Astrocyte (in vitro differentiated cells and primary cell): ENCODE results near the gene CSGALNACT2.

Source experiments
- CTCF ChIP-seq: IDR thresholded peaks from 2 replicates; pipeline ENCODE4 v1.5.1; 2011; ENCODE audit warnings: low read depth, mild to moderate bottlenecking, inconsistent platforms, low read length, moderate library complexity; ENCODE audit not compliant: insufficient read depth
- EZH2 ChIP-seq: IDR thresholded peaks from 2 replicates; pipeline ENCODE4 v1.6.1; 2012; ENCODE audit warnings: mild to moderate bottlenecking, low read length, inconsistent platforms; ENCODE audit not compliant: insufficient read depth

GRCh38 chr10:43153901-43154300, 15.7 kb downstream of the CSGALNACT2 start:
- TF ChIP-seq CTCF, result no peak
- TF ChIP-seq EZH2, result no peak
